GM18498 (cell line): ENCODE results near the gene DCP2.
"Not testable (repeated sequence)": the region's sequence is repeated elsewhere in the genome, so short reads cannot be mapped to it uniquely, and the experiment has no call there.

Experiments used
- ATAC-seq: cut with Tn5 transposase; IDR thresholded peaks from one replicate; pipeline ENCODE4 v1.9.1; 2021; ENCODE audit warnings: mild to moderate bottlenecking, moderate library complexity; ENCODE audit not compliant: unreplicated experiment

The DCP2 gene

DNA sequence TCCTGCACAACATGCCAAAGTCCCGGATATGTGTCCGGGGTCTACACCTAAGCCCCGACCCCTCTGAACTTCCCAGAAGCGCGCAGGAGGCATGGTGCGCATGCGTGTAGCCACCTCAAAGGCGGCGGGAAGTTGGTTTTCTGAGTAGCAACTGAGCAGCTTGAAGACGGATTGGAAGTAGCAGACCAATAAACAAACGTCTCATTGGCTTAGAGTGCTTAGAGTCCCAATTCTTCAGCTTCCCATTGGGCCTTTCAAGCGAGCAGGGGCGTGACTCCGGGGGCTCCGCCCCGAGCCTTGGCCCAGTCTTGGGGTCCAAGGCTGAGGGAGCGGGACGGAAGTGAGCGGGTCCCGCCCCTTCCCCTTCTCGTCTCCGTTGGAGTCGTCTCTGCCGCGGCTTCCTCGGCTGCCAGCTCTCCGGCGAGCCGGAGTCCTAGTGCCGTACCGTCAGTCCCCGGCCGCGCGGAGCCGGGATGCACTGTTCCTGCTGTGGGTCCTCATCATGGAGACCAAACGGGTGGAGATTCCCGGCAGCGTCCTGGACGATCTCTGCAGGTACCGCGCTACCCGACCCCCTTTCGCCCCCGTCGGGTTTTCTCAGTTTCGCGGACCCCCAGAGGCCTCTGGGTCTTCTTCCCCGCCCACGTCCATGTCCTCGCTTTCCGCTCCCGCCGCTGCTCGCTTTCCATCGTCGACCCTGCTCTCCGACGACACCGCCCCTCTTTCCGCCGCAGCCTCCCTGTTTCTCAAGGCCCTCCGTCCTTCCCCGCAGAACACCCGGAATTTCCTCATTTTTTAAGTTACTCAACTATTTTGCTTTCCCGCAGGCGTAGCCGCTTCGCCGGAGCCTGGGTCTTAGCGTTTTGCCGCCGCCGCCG is at the start of gene DCP2:
Gene DCP2 (plus strand): TSS at position 367 of the 878 bp plus-strand sequence. CDS start 136 bp downstream, at position 503.
- peak; percentile 99 for ATAC-seq

DNA sequence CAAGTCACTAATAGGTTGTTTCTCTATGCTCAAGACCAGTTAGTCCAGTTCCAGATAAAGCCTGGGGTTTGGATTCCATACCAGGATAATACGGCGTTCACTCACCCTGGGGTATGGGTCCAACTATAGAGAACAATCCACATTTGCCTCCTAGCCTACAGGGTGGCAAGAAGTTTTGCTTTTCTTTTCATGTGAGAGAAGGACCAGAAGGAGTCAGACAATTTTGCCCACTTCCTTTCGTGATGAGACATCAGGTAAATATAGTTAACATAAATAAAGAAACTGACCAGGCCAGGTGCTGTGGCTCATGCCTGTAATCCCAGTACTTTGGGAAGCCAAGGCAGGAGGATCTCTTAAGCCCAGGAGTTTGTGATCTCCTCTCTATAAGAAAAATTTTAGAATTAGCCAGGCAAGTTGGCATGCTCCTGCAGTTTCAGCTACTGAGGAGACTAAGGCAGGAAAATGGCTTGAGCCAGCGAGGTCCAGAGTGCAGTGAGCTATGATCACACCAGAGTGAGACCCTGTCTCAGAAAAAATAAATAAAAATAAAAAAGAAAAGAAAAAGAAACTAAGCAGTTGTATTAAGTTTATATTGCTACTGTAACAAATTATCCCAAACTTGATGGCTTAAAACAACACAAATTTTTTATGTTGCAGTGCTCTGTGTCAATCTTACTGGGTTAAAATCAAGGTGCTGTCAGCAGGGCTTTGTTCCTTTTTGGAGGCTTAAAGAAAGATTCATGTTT is 47.1 kb upstream of the DCP2 start:
- ATAC-seq = peak; percentile 80

DNA sequence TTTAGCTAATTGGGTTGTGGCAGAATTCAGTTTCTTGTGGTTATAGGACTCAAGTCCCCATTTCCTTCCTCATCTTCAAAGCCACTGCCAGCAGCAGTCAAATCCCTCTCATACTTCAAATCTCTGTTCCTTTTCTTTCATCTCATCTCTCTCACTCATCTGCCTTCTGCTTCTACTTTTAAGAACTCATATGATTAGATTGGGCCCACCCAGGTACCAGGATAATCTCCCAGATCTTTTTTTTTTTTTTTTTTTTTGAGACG is 46.6 kb upstream of the DCP2 start:
- peak; percentile 37 for ATAC-seq

DNA sequence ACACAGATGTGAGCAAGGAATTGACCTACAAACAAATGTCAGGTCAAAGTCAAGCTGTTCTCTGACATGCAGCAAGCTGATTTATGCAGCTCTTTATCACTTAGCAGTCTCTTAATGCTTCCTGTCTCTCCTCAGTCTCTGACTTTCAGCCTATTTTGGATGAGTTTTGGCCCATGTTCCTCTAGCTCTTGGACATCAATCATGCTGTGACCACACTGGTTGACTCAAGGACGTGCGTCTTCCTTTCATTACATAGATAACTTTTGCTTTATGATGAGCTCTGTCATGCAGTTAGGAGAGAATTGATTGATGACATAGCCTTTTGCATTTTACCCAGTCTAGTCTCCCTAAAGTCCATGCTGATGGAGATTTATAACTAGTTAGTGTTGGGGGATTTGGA is 45.1 kb upstream of the DCP2 start:
- ATAC-seq = no peak

DNA sequence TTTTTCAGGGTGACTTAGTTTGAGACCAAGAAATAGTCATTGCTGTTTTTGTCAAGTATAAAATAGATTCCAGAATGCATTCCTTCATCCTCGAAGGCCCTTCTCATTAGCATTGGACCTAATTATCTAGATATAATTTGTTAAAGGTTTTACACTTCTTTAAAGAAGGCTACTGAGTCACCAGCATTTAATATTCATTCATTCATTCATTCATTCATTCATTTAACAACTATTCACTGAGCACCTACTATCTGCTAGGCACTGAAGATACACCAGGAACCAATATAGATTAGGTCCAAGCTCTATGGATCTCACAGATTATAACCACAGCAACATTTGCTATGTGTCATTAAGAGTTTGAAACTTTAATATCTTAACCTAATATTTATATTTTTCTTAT is 43.5 kb upstream of the DCP2 start:
- no peak for ATAC-seq

DNA sequence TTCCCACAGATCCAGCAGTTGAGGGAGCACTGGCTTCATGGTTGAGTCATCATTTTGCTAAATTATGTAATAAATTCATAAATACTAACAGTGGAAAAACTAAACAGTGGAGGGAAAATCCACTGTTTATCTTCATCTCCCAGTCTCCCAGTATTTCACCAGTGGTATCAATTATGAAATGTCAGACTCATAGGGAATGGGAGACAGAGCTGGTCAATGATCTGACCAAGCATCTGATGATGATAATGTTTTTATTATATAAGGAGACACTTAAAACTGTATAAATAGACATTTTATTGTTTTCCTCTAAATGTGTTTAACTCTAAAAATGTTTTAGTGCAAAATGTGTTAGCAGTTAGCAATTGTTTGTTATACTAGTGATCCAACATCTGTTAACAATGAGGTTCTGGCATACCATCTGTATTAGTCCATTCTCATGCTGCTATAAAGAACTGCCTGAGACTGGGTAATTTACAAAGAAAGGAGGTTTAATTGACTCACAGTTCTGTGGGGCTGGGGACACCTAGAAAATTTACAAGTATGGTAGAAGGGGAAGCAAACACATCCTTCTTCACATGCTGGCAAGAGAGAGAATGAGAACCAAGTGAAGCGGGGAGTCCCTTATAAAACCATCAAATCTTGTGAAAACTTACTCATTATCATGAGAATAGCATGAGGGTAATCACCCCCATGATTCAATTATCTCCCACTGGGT is 42.8 kb upstream of the DCP2 start:
- no peak for ATAC-seq

DNA sequence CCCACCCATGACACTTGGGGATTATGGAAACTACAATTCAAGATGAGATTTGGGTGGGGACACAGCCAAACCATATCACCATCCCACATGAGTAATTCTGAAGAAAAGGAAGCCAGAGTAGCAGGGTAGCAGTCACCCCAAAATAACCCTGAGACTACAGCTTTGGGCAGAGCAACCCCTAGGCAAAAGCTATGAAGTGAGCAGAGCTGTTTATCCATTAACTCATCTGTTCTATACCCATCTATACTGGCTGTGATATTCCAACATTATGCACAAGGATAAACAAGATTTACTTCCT is 42.3 kb upstream of the DCP2 start:
- ATAC-seq = no peak

DNA sequence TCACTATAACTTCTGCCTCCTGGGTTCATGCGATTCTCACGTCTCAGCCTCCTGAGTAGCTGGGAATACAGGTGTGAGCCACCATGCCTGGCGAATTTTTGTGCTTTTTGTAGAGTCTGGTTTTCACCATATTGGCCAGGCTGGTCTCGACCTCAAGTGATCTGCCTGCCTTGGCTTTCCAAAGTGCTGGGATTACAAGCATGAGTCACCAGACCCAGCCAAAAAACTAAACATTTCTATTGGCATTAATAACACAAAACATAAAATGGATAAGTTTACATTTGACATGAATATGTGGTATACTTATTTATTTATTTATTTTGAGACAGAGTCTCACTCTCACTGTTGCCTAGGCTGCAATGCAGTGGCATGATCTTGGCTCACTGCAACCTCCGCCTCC is 40.9 kb upstream of the DCP2 start:
- no peak for ATAC-seq

DNA sequence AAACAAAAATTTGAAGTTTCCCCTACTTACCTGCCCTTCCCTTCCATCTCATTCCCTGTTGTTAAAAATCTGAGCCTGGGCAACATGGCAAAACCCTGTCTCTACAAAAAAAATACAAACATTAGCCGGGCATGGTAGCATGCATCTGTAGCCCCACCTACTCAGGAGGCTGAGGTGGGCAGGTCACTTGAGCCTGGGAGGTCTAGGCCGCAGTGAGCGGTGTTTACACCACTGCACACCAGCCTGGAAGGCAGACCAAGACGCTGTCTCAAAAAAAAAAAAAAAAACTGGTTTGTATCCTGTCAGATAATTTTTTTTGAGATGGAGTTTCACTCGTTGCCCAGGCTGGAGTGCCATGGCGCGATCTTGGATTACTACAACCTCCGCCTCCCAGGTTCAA is 38.3 kb upstream of the DCP2 start:
- no peak for ATAC-seq

DNA sequence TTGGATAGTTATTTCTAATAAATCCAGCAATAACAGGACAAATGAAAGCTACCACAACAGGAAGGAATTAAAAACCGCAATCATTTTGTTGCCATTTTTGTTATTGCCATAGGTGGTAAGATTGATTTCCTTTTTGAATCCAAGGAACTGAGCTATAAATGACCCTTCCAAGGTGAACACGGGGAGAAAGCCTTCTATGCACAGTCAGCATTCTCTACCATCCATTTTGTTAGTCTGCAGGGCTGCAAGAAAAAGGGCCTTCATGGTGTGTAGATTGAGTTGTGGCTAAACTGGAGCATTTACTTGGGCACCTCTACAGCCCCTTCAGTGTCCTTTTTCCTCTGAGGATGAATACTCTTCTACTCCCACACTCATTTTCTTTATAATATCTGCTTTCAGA is 35.9 kb upstream of the DCP2 start:
- no peak for ATAC-seq

DNA sequence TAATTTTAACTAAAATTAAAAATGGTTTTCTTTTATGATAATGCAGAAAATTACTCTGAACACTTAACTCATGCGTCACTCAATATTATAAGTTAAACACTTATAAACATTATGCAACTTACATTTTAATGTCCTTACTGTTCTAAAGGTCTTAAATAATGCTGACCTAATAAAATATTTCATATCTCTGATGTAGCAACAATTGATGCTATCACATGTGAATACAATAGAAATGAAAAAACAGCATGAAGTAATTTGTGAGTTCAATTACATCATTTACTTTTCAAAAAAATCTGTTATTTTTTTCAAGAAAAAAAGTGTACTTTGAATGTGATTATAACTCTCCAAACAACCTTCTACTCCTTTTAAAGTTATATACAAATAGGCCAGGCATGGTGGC is 28.1 kb upstream of the DCP2 start:
- no peak for ATAC-seq

DNA sequence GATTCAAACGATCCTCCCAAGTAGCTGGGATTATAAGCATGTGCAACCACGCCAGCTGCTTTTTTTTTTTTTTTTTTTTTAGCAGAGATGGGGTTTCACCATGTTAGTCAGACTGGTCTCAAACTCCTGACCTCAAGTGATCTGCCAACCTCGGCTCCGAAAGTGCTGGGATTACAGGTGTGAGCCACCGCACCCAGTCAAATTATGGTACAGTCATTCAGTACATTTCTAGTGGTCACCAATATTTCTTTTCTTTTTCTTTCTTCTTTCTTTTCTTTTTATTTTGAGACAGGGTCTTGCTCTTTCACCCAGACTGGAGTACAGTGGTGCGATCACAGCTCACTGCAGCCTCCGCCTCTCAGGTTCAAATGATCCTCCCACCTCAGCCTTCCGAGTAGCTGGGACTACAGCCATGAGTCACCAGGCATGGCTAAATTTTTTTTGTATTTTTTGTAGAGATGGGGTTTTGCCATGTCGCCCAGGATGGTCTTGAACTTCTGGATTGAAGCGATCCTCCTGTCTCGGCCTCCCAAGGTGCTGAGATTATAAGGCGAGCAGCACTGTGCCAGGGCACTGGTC is 25.4 kb upstream of the DCP2 start:
- ATAC-seq = peak; percentile 92

DNA sequence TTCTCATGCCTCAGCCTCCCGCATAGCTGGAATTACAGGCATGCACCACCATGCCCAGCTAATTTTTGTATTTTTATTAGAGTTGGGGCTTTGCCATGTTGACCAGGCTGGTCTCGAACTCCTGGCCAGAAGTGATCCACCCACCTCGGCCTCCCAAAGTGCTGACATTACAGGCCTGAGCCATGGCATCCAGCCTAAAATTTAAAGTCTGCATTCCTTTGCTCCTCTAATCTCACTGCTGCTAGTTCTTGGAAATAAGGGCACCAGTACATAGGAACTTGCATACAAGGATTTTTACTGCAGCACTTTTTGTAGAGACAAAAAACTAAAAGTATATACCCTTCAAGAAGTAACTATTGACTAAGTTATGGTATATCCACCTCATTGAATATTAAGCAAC is 20.0 kb upstream of the DCP2 start:
- no peak for ATAC-seq

DNA sequence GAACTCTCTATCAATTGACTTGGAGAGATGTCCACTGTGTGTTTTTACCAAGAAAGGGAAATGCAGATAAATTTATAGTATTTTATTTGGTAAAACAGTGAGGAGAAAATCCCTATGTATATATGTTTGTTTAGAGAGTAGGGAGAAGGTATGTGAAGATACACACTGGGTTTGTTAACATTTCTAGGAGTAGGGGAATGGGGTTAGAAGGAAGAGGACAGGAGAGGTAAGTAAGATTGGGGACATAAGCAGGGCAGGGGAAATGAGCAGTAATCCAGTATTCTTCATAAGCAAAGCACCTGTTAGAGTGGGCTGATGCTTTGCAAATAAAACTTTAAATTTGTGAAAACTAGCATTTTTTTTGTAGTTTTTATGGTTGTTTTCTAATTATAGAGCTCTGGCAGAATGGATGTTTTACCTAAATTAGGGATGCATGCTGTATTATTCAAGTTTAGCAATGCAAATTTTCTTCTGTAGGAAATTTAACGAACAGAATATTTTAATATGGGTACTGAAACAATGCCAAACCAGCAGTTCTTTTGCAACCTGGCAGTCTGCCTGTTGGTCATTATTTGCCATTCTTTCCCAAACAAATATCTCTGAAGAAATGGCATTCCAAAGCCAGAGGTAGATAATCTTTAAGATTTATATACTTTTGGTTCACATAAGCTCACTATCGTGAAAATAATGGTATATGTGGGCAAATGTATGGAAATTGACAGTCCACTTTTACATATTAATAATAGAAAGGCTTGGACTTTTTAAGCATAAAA is 19.4 kb upstream of the DCP2 start:
- no peak for ATAC-seq

DNA sequence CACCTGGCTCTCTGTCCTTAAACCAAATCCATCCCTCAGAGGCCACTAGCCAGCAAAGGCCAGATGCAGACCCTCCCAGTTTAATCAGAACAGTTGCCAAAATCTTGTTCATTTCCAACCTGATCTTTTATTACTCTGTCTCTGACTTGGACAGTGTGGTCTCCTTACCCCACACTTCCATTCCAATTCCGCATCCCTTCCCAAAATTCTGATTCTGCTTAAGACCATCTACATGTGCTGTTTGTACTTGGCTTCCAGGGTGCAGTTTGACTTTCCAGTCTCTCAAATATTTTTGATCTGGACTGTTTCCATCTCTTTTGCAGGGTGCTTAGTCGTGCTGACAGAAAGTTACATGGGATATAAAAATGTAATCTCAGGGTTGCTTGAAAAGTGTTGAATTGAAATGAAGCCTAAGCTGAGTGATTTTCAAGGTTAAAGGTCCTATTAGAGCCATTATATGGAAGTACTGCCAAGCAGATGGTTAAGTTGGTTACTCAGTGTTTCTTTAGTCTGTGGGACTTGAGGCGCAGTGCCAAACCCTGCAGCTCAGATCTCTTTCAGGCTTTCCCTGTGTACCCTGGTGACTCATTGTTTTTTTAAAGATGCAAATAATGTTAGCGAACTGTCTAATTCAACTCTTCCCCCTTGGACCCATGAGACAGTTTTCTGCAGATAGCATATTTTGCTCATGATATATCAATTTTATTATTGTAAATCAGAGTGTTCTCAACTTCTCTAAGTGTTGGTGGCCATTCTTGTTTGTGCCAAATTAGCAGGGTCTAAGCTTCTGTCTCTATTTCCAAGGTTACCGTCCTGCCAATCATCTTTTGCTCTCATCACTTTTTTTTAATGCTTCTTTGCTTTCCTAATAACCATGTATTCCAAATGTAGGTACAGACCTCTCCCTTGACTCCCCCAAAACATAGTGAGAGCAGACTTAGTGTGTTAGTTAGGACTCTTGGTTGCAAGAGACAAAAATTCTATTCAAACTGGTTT is 18.2 kb upstream of the DCP2 start:
- peak; percentile 91 for ATAC-seq

DNA sequence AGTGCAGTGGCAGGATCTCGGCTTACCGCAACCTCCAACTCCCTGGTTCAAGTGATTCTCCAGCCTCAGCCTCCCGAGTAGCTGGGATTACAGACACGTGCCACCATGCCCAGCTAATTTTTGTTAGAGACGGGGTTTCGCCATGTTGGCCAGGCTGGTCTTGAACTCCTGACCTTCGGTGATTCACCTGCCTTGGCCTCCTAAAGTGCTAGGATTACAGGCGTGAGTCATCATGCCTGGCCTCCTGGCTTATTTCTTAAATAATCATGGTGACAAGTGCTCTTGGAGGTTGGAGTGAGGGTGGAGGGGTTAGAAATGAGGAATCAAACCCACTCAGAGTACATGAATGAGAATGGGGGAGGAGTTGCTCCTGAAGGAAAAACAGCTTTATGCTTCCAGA is 16.7 kb upstream of the DCP2 start:
- ATAC-seq = not testable (repeated sequence)

DNA sequence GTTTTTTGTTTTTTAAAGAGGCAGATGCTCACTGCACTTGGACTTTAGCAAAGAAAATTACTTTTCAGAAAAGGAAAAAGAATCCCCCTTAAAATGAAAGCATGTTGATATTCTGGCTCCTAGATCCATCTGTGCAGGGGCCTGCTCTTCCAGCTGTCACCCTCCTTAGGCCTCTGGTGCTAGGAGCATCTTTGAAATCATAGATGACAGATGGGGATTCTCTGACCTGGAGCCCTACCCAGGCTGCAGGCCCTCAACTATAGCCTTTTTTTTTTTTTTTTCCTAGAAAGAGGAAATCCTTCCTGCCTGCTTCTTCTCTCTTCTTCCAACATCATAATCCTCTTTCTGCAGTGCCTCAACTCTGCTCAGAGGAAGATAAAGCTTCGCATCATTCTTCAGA is 16.3 kb upstream of the DCP2 start:
- ATAC-seq = no peak

DNA sequence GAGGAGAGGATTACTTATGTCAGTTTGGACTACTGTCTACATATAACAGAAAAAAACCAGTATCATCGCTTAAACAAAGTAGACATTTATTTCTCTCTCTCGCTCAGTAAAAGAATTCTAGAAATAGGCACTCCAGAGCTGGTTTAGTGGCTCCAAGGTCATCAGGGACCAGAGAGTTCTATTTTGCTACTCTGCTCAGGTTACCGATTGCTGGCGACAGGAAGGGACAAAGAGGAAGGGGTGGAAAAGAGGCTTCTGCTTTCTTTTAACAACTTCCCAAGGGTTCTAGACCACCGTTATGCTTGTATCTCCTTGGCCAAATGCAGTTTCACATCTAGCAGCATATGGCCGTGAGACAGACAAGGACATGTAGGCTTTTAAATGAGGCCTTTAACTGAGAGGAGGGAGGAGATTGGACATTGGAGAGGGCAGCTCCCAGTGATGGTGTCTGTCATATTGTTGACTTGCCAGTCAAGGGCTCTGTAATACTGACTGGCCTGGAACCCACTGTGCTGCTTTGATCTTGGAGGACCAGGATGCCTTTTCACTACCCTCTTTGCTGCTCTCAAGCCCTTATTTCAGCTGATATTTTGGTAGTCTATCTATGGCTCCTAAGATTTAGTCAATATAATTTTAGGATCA is 15.6 kb upstream of the DCP2 start:
- no peak for ATAC-seq

DNA sequence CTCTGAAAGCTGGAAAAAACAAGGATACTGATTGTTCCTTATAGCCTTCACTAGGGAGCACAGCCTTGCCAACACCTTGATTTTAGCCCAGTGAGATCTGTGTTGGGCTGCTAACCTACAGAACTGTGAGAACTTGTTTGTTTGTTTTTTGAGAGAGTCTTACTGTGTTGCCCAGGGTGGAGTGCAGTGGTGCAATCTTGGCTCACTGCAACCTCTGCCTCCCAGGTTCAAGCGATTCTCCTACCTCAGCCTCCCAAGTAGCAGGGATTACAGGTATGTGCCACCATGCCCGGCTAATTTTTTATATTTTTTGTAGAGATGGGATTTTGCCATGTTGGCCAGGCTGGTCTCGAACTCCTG is 13.2 kb upstream of the DCP2 start:
- ATAC-seq = not testable (repeated sequence)
